Melanocyte of skin (primary cell): Measurements from ENCODE around the gene SPDYE8. TPM values are rescaled to one million over a fixed set of nuclear protein-coding genes. Genes with fewer than 3 reads are reported as not detected.

Experiments used
- small RNA-seq, 2 donors: library from RNA; depleted of rRNA; stranded (forward); fragments of <200 nt; gene quantifications; one replicate each; pipeline ENCODE3, GENCODE V24; 2012
- total RNA-seq, 2 donors: library from RNA; depleted of rRNA; stranded (reverse); fragments of >200 nt; gene quantifications; 2 replicates each; pipeline ENCODE4 v1.2.3, GENCODE V29; 2012

SPDYE8 gene, protein sequence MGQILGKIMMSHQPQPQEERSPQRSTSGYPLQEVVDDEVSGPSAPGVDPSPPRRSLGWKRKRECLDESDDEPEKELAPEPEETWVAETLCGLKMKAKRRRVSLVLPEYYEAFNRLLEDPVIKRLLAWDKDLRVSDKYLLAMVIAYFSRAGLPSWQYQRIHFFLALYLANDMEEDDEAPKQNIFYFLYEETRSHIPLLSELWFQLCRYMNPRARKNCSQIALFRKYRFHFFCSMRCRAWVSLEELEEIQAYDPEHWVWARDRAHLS
- total RNA-seq, result not detected

GRCh38 chr7:73029666-73030065, at the start of gene SPDYE8:
SPDYE8 (minus strand) TSS chr7:73029766; CDS start chr7:73027966, 1,800 bp downstream.

GRCh38 chr7:73057811-73058210, 28.2 kb upstream of the SPDYE8 start, which contains the start of gene SPDYE11:
SPDYE11 (minus strand) TSS chr7:73057911; CDS start chr7:73056111, 1,800 bp downstream.

Small RNAs within 50 kb of the gene (small RNA-seq; reads per million reads assigned to genes)
- gene RF00019, result 0 reads per million in 2 donors

Other genes starting within 250 kb of the SPDYE8 start
- 1 to 10 TPM; 2.7 to 4.5 TPM for gene TYW1B, start 201.6 kb downstream of the SPDYE8 start, total RNA-seq
- 10 to 100 TPM in 1 of 2 donors, 1 to 10 TPM in 1; 7.6 to 10.3 TPM for gene POM121, start 104.7 kb downstream of the SPDYE8 start, total RNA-seq
- not detected for gene TRIM74, start 60.3 kb downstream of the SPDYE8 start, total RNA-seq
- gene SPDYE11, start 28.1 kb upstream of the SPDYE8 start, total RNA-seq, result not detected
- gene SPDYE9, start 56.3 kb upstream of the SPDYE8 start, total RNA-seq, result not detected